GM23338 (cell line): ENCODE results near the gene MYO1D. TPM values are rescaled to one million over a fixed set of nuclear protein-coding genes. Genes with fewer than 3 reads are reported as not detected.

Experiments used
- ATAC-seq: fragments of 200-7000 bp; cut with Tn5 transposase; 3 replicates; pipeline ENCODE4 v1.9.1; 2020
- DNase-seq: peaks from one replicate; pipeline ENCODE4 v3.0.0-alpha.2; 2015; ENCODE audit warnings: low spot score
- H2AFZ ChIP-seq: fragments of 200-600 bp; sonication (generic); 2 replicates; pipeline ENCODE4 v1.8.0; 2016; ENCODE audit warnings: antibody characterized with exemption, mild to moderate bottlenecking, moderate library complexity
- H3F3A ChIP-seq: fragments of 200-600 bp; sonication (generic); replicated peaks from 2 replicates; pipeline ENCODE4 v1.8.0; 2017; ENCODE audit warnings: antibody characterized with exemption, mixed run types, low read depth
- H3K27ac ChIP-seq: fragments of 200-600 bp; sonication (generic); 2 replicates; pipeline ENCODE4 v1.6.1; 2016; ENCODE audit warnings: low read depth
- H3K27me3 ChIP-seq: fragments of 200-600 bp; sonication (generic); 2 replicates; pipeline ENCODE4 v1.8.0; 2016; ENCODE audit warnings: mild to moderate bottlenecking, mixed run types, moderate library complexity; ENCODE audit not compliant: insufficient read depth
- H3K36me3 ChIP-seq: fragments of 200-600 bp; sonication (generic); 2 replicates; pipeline ENCODE4 v1.8.0; 2016; ENCODE audit warnings: mild to moderate bottlenecking; ENCODE audit not compliant: insufficient read depth
- H3K4me1 ChIP-seq: fragments of 200-600 bp; sonication (generic); 2 replicates; pipeline ENCODE4 v1.8.0; 2016; ENCODE audit warnings: mild to moderate bottlenecking, moderate library complexity; ENCODE audit not compliant: insufficient read depth
- H3K4me2 ChIP-seq: fragments of 200-600 bp; sonication (generic); 2 replicates; pipeline ENCODE4 v1.7.1; 2017; ENCODE audit warnings: mixed run types
- H3K4me3 ChIP-seq: fragments of 200-600 bp; sonication (generic); 2 replicates; pipeline ENCODE4 v1.6.1; 2016; ENCODE audit warnings: mixed run types
- H3K79me2 ChIP-seq: fragments of 200-600 bp; sonication (generic); replicated peaks from 2 replicates; pipeline ENCODE4 v1.8.0; 2017; ENCODE audit warnings: mild to moderate bottlenecking; ENCODE audit not compliant: insufficient read depth
- H3K9me2 ChIP-seq: fragments of 200-600 bp; sonication (generic); 2 replicates; pipeline ENCODE4 v1.8.0; 2017; ENCODE audit not compliant: insufficient read depth
- H4K20me1 ChIP-seq: fragments of 200-600 bp; sonication (generic); replicated peaks from 2 replicates; pipeline ENCODE4 v1.8.0; 2017; ENCODE audit warnings: mild to moderate bottlenecking; ENCODE audit not compliant: insufficient read depth
- H3K27ac Mint-ChIP-seq: 2 replicates; pipeline ENCODE4 v1.8.0; 2020; ENCODE audit warnings: inconsistent platforms, mild to moderate bottlenecking, moderate library complexity, mixed read lengths
- H3K27me3 Mint-ChIP-seq: 3 replicates; pipeline ENCODE4 v1.8.0; 2022; ENCODE audit warnings: low read depth, mild to moderate bottlenecking, moderate library complexity, mixed read lengths, inconsistent platforms; ENCODE audit not compliant: insufficient read depth, poor library complexity
- H3K36me3 Mint-ChIP-seq: 3 replicates; pipeline ENCODE4 v1.8.0; 2021; ENCODE audit warnings: low read depth, mild to moderate bottlenecking, inconsistent platforms, moderate library complexity, mixed read lengths
- H3K4me1 Mint-ChIP-seq: 3 replicates; pipeline ENCODE4 v1.8.0; 2020; ENCODE audit warnings: mild to moderate bottlenecking, inconsistent platforms, mixed read lengths
- H3K4me3 Mint-ChIP-seq: 3 replicates; pipeline ENCODE4 v1.8.0; 2021; ENCODE audit warnings: moderate library complexity, mild to moderate bottlenecking, inconsistent platforms, mixed read lengths
- H3K9me3 Mint-ChIP-seq: 3 replicates; pipeline ENCODE4 v1.8.0; 2020; ENCODE audit warnings: moderate library complexity, mild to moderate bottlenecking, inconsistent platforms, mixed read lengths
- CREB1 ChIP-seq: fragments of 250-450 bp; sonication (Bioruptor Pico); IDR thresholded peaks from 2 replicates; pipeline ENCODE4 v1.5.0; 2020; ENCODE audit warnings: low read depth, mild to moderate bottlenecking, moderate library complexity
- EZH2 ChIP-seq: fragments of 200-600 bp; sonication (generic); IDR thresholded peaks from one replicate; pipeline ENCODE4 v1.8.0; 2017; ENCODE audit warnings: antibody characterized with exemption, mild to moderate bottlenecking, low read depth; ENCODE audit not compliant: unreplicated experiment
- POLR2AphosphoS5 ChIP-seq: IDR thresholded peaks from 2 replicates; pipeline ENCODE4 v1.6.1; 2016; ENCODE audit warnings: antibody characterized with exemption, low read depth
- STAT1 ChIP-seq: IDR thresholded peaks from one replicate; pipeline ENCODE4 v1.6.1; 2016; ENCODE audit warnings: antibody characterized with exemption; ENCODE audit not compliant: unreplicated experiment
- ZNF114 ChIP-seq: fragments of 250-450 bp; sonication (Bioruptor Pico); IDR thresholded peaks from 2 replicates; pipeline ENCODE4 v1.5.0; 2020; ENCODE audit warnings: mild to moderate bottlenecking, moderate library complexity
- long read RNA-seq: library from polyadenylated mRNA; unstranded; transcript quantifications from one replicate; pipeline ENCODE4 v2.0.0, GENCODE V29; 2020; ENCODE audit not compliant: unreplicated experiment
- polyA plus RNA-seq: library from polyadenylated mRNA; unstranded; fragments of >200 nt; fragmentation: Nextera tagmentation; extraction: Ambion mirVana; gene quantifications from 2 replicates; pipeline ENCODE4 v1.2.1, GENCODE V29; 2016
- total RNA-seq: library from RNA; depleted of rRNA; stranded (reverse); fragments of >200 nt; shearing (Covaris generic); gene quantifications from 2 replicates; pipeline ENCODE4 v1.2.3, GENCODE V29; 2014; rRNA removed
- TF ChIP-seq, protein P1 (sequence below), 2 experiments: fragments of 200-600 bp in 1 of 2; sonication (generic) in 1 of 2; conservative IDR thresholded peaks; 2 replicates each; pipeline versions ENCODE4 v1.5.1 to v1.6.1; 2016 to 2017; ENCODE audit warnings: antibody characterized with exemption in 2 of 2, low read depth in 2 of 2, mild to moderate bottlenecking in 2 of 2, moderate library complexity in 1 of 2
- TF ChIP-seq, protein P2 (sequence below): IDR thresholded peaks from one replicate; pipeline ENCODE4 v1.6.1; 2018; ENCODE audit warnings: antibody characterized with exemption; ENCODE audit not compliant: unreplicated experiment
- TF ChIP-seq, protein P3 (sequence below): fragments of 250-450 bp; sonication (Bioruptor Pico); IDR thresholded peaks from 2 replicates; pipeline ENCODE4 v1.5.0; 2020; ENCODE audit warnings: mild to moderate bottlenecking, moderate library complexity

The MYO1D gene
- total RNA-seq (28.6 and 29.9 TPM in 2 replicates), polyA plus RNA-seq (8.5 and 8.6 TPM in 2 replicates)
- long read RNA-seq, partial matches to known transcripts = 0 of 5 reads
- long read RNA-seq, other reads (novel, unspliced or antisense) = 5 of 5 reads

DNA sequence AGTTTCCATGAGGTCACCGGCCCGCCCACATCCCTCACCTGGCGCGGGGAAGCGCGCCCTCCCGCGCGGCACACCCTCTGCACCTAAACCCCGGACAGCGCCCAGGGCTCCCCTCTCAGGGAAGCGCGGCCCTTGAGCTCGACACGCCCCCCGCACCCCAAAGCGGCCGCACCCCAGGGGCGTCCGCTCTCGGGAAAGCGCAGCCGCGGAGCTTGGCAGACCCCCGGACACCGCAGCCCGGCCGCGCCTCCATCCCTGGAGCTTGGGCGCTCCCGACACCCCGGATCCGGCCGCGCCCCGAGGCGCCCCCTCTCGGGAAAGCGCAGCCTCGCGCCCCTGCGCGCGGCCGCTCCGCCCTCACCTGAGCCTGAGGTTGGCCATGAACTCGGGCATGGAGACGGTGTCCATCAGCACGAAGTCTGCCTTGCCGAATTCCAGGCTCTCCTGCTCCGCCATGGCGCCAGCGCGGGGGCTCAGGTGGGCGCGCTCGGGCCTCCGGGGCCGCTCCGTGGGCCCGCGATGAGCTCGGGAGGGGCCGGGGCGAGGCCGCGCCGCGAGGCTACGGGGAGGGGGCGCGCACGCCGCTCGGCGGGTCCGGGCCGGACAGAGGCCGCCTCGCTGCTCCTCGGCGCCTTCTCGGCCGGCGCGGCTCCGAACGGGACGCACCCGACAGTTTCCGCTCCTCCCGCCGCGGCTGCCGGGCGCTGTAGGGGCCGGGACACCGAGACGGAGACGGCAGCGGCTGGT, at the start of gene MYO1D:
MYO1D (minus strand) TSS at position 708 of the 747 bp plus-strand sequence; CDS start at position 456, 252 bp downstream.
- Mint-ChIP-seq H3K36me3 (peaks cover 5% of the 10 kb centered on the region; the same call in 2 of the 3 replicates), H3K4me3 (peak within 1 kb of the TSS; percentile 93), H3K27me3 (peaks cover 4% of the 10 kb centered on the region), H3K9me3 (no peaks in the 10 kb centered on the region), H3K27ac (peak within 1 kb of the TSS; percentile 85), H3K4me1 (peaks cover 12% of the 10 kb centered on the region)
- Histone ChIP-seq H3K27ac (peak within 1 kb of the TSS; percentile 87; the same call in 1 of the 2 replicates), H3K4me2 (peak within 1 kb of the TSS; percentile 88), H3F3A (no peaks in the 10 kb centered on the region), H3K36me3 (no peaks in the 10 kb centered on the region), H3K27me3 (no peaks in the 10 kb centered on the region), H2AFZ (peak within 1 kb of the TSS; percentile 99), H3K79me2 (peaks cover 33% of the 10 kb centered on the region), H3K9me2 (no peaks in the 10 kb centered on the region), H3K4me3 (peak within 1 kb of the TSS; percentile 68), H3K4me1 (peaks cover 11% of the 10 kb centered on the region), H4K20me1 (peaks cover 9% of the 10 kb centered on the region; the same call in 1 of the 2 replicates)
- DNase-seq (peak; percentile 86), ATAC-seq (peak; percentile 83)
- TF ChIP-seq POLR2AphosphoS5 = peak; percentile 71
- TF ChIP-seq ZNF114 = peak; percentile 10; the same call in 1 of the 2 replicates
- TF ChIP-seq, protein P1, sequence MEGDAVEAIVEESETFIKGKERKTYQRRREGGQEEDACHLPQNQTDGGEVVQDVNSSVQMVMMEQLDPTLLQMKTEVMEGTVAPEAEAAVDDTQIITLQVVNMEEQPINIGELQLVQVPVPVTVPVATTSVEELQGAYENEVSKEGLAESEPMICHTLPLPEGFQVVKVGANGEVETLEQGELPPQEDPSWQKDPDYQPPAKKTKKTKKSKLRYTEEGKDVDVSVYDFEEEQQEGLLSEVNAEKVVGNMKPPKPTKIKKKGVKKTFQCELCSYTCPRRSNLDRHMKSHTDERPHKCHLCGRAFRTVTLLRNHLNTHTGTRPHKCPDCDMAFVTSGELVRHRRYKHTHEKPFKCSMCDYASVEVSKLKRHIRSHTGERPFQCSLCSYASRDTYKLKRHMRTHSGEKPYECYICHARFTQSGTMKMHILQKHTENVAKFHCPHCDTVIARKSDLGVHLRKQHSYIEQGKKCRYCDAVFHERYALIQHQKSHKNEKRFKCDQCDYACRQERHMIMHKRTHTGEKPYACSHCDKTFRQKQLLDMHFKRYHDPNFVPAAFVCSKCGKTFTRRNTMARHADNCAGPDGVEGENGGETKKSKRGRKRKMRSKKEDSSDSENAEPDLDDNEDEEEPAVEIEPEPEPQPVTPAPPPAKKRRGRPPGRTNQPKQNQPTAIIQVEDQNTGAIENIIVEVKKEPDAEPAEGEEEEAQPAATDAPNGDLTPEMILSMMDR (conservative IDR thresholded peaks at IDR 0.05; ENCODE audit: low read depth in 2 of 2) = peak; percentile 50 to 57
- no peak for TF ChIP-seq STAT1
- TF ChIP-seq, protein P2, sequence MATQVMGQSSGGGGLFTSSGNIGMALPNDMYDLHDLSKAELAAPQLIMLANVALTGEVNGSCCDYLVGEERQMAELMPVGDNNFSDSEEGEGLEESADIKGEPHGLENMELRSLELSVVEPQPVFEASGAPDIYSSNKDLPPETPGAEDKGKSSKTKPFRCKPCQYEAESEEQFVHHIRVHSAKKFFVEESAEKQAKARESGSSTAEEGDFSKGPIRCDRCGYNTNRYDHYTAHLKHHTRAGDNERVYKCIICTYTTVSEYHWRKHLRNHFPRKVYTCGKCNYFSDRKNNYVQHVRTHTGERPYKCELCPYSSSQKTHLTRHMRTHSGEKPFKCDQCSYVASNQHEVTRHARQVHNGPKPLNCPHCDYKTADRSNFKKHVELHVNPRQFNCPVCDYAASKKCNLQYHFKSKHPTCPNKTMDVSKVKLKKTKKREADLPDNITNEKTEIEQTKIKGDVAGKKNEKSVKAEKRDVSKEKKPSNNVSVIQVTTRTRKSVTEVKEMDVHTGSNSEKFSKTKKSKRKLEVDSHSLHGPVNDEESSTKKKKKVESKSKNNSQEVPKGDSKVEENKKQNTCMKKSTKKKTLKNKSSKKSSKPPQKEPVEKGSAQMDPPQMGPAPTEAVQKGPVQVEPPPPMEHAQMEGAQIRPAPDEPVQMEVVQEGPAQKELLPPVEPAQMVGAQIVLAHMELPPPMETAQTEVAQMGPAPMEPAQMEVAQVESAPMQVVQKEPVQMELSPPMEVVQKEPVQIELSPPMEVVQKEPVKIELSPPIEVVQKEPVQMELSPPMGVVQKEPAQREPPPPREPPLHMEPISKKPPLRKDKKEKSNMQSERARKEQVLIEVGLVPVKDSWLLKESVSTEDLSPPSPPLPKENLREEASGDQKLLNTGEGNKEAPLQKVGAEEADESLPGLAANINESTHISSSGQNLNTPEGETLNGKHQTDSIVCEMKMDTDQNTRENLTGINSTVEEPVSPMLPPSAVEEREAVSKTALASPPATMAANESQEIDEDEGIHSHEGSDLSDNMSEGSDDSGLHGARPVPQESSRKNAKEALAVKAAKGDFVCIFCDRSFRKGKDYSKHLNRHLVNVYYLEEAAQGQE = peak; percentile 29
- peak; percentile 68 for TF ChIP-seq CREB1 (CRISPR knock-in tag)
- no peak for TF ChIP-seq EZH2

DNA sequence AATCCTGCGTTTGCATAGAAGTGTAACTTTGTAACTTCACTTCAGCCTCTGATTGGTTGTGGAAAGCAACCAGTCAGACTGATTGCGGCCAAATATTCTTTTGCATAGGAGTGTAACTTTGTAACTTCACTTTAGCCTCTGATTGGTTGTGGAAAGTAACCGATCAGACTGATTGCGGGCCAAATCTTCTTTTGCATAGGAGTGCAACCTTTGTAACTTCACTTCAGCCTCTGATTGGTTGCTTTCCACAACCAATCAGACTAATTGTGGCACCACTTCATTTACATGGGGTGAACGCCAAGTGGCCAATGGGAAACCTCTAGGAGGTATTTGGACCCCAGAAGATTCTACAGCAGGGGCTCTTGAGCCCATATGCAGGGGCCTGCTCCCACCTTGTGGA, 49.3 kb upstream of the MYO1D start:
- H3K4me1 ChIP-seq = peaks cover 25% of the 10 kb centered on the region
- peaks cover 10% of the 10 kb centered on the region for H3K9me2 ChIP-seq
- H2AFZ ChIP-seq = no peak overlapping the region
- H4K20me1 ChIP-seq = peaks cover 3% of the 10 kb centered on the region; the same call in 1 of the 2 replicates
- peaks cover 11% of the 10 kb centered on the region for H3K27me3 ChIP-seq
- Mint-ChIP-seq H3K4me3 (no peak overlapping the region), H3K9me3 (peaks cover 7% of the 10 kb centered on the region), H3K27ac (no peak overlapping the region), H3K36me3 (peaks cover 6% of the 10 kb centered on the region; the same call in 2 of the 3 replicates), H3K4me1 (peaks cover 8% of the 10 kb centered on the region; the same call in 1 of the 3 replicates), H3K27me3 (peaks cover 2% of the 10 kb centered on the region)
- H3K36me3 ChIP-seq = peaks cover 4% of the 10 kb centered on the region; the same call in 1 of the 2 replicates
- no peak overlapping the region for H3K4me3 ChIP-seq
- no peak overlapping the region for H3K27ac ChIP-seq
- no peak overlapping the region for H3K4me2 ChIP-seq
- H3F3A ChIP-seq = peaks cover 6% of the 10 kb centered on the region
- no peak for DNase-seq
- ATAC-seq = no peak
- peaks cover 15% of the 10 kb centered on the region for H3K79me2 ChIP-seq
- TF ChIP-seq ZNF114 = no peak
- TF ChIP-seq, protein P3, sequence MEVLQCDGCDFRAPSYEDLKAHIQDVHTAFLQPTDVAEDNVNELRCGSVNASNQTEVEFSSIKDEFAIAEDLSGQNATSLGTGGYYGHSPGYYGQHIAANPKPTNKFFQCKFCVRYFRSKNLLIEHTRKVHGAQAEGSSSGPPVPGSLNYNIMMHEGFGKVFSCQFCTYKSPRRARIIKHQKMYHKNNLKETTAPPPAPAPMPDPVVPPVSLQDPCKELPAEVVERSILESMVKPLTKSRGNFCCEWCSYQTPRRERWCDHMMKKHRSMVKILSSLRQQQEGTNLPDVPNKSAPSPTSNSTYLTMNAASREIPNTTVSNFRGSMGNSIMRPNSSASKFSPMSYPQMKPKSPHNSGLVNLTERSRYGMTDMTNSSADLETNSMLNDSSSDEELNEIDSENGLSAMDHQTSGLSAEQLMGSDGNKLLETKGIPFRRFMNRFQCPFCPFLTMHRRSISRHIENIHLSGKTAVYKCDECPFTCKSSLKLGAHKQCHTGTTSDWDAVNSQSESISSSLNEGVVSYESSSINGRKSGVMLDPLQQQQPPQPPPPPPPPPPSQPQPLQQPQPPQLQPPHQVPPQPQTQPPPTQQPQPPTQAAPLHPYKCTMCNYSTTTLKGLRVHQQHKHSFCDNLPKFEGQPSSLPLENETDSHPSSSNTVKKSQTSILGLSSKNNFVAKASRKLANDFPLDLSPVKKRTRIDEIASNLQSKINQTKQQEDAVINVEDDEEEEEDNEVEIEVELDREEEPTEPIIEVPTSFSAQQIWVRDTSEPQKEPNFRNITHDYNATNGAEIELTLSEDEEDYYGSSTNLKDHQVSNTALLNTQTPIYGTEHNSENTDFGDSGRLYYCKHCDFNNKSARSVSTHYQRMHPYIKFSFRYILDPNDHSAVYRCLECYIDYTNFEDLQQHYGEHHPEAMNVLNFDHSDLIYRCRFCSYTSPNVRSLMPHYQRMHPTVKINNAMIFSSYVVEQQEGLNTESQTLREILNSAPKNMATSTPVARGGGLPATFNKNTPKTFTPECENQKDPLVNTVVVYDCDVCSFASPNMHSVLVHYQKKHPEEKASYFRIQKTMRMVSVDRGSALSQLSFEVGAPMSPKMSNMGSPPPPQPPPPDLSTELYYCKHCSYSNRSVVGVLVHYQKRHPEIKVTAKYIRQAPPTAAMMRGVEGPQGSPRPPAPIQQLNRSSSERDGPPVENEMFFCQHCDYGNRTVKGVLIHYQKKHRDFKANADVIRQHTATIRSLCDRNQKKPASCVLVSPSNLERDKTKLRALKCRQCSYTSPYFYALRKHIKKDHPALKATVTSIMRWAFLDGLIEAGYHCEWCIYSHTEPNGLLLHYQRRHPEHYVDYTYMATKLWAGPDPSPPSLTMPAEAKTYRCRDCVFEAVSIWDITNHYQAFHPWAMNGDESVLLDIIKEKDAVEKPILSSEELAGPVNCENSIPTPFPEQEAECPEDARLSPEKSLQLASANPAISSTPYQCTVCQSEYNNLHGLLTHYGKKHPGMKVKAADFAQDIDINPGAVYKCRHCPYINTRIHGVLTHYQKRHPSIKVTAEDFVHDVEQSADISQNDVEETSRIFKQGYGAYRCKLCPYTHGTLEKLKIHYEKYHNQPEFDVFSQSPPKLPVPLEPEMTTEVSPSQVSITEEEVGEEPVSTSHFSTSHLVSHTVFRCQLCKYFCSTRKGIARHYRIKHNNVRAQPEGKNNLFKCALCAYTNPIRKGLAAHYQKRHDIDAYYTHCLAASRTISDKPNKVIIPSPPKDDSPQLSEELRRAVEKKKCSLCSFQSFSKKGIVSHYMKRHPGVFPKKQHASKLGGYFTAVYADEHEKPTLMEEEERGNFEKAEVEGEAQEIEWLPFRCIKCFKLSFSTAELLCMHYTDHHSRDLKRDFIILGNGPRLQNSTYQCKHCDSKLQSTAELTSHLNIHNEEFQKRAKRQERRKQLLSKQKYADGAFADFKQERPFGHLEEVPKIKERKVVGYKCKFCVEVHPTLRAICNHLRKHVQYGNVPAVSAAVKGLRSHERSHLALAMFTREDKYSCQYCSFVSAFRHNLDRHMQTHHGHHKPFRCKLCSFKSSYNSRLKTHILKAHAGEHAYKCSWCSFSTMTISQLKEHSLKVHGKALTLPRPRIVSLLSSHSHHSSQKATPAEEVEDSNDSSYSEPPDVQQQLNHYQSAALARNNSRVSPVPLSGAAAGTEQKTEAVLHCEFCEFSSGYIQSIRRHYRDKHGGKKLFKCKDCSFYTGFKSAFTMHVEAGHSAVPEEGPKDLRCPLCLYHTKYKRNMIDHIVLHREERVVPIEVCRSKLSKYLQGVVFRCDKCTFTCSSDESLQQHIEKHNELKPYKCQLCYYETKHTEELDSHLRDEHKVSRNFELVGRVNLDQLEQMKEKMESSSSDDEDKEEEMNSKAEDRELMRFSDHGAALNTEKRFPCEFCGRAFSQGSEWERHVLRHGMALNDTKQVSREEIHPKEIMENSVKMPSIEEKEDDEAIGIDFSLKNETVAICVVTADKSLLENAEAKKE (CRISPR knock-in tag) = no peak
- TF ChIP-seq CREB1 (CRISPR knock-in tag) = no peak
